Measurements from ENCODE around the gene AKAP7. TPM values are rescaled to one million over a fixed set of nuclear protein-coding genes. Genes with fewer than 3 reads are reported as not detected.

AKAP7 gene
- total RNA-seq, 2 donors from 2014 or later = 15.3 to 60.1 TPM

- H3K27me3 ChIP-seq = no peaks in the 10 kb centered on the region
- peak overlapping the region; percentile 66 for H3K4me3 ChIP-seq
- peak overlapping the region; percentile 71 to 76 for H3K9ac ChIP-seq (ENCODE audit: low read depth in 2 of 2, low read length in 2 of 2)
- intact Hi-C loops (cut with DNase I) = no loop called here
- no peaks in the 10 kb centered on the region for H3K9me3 ChIP-seq
- TF ChIP-seq CTCF (IDR thresholded peaks at IDR 0.05) = no peak
- no peak for DNase-seq
- peak overlapping the region; percentile 85 for H3K27ac ChIP-seq
- H3K36me3 ChIP-seq = no peaks in the 10 kb centered on the region
- H3K4me1 ChIP-seq = no peaks in the 10 kb centered on the region
These were observed 355 bp upstream of the AKAP7 start for GRCh38 chr6:131134980-131135243.

GRCh38 chr6:131136021-131136786, 937 bp downstream of the AKAP7 start:
- Histone ChIP-seq H3K27ac (peak overlapping the region; percentile 85), H3K9ac (ENCODE audit: low read depth in 2 of 2, low read length in 2 of 2) (peak overlapping the region; percentile 71 to 72), H3K9me3 (no peaks in the 10 kb centered on the region), H3K4me1 (no peaks in the 10 kb centered on the region), H3K4me3 (peak overlapping the region; percentile 66), H3K27me3 (no peaks in the 10 kb centered on the region), H3K36me3 (no peaks in the 10 kb centered on the region)
- intact Hi-C loops (cut with DNase I) = no loop called here
- DNase-seq = peak; percentile 32
- no peak for TF ChIP-seq CTCF (IDR thresholded peaks at IDR 0.05)

GRCh38 chr6:131139599-131139998, 4.3 kb downstream of the AKAP7 start:
- intact Hi-C loops (cut with DNase I) = no loop called here
- Histone ChIP-seq H3K4me3 (no peak overlapping the region), H3K27ac (no peak overlapping the region), H3K9ac (ENCODE audit: low read depth in 2 of 2, low read length in 2 of 2) (no peak overlapping the region), H3K4me1 (no peaks in the 10 kb centered on the region), H3K27me3 (no peaks in the 10 kb centered on the region), H3K9me3 (no peaks in the 10 kb centered on the region), H3K36me3 (no peaks in the 10 kb centered on the region)
- no peak for DNase-seq
- TF ChIP-seq CTCF (IDR thresholded peaks at IDR 0.05) = no peak

- no peaks in the 10 kb centered on the region for H3K27me3 ChIP-seq
- intact Hi-C loops (cut with DNase I) = no loop called here
These were observed 8.1 kb downstream of the AKAP7 start for GRCh38 chr6:131143319-131143718.

GRCh38 chr6:131146865-131147264, 11.6 kb downstream of the AKAP7 start:
- intact Hi-C loops (cut with DNase I) = no loop called here
- H3K36me3 ChIP-seq = no peaks in the 10 kb centered on the region
- no peak overlapping the region for H3K4me3 ChIP-seq
- no peaks in the 10 kb centered on the region for H3K27me3 ChIP-seq
- no peak for TF ChIP-seq CTCF (IDR thresholded peaks at IDR 0.05)
- no peak overlapping the region for H3K9ac ChIP-seq (ENCODE audit: low read depth in 2 of 2, low read length in 2 of 2)
- H3K4me1 ChIP-seq = no peaks in the 10 kb centered on the region
- DNase-seq = no peak
- H3K27ac ChIP-seq = no peak overlapping the region
- no peaks in the 10 kb centered on the region for H3K9me3 ChIP-seq

More at GRCh38 chr6:131143319-131143718, 8.1 kb downstream of the AKAP7 start:
- Histone ChIP-seq H3K9ac (ENCODE audit: low read depth in 2 of 2, low read length in 2 of 2) (no peak overlapping the region), H3K9me3 (no peaks in the 10 kb centered on the region), H3K4me1 (no peaks in the 10 kb centered on the region), H3K36me3 (no peaks in the 10 kb centered on the region), H3K27ac (no peak overlapping the region), H3K4me3 (no peak overlapping the region)
- no peak for DNase-seq
- no peak for TF ChIP-seq CTCF (IDR thresholded peaks at IDR 0.05)
